HCT116 (cell line): Measurements from ENCODE around the gene TBK1. TPM values are rescaled to one million over a fixed set of nuclear protein-coding genes. Genes with fewer than 3 reads are reported as not detected.

ENCODE experiments used
- ATAC-seq: fragments of 200-7000 bp; cut with Tn5 transposase; 2 replicates; pipeline ENCODE4 v1.9.1; 2020; ENCODE audit warnings: mild to moderate bottlenecking, moderate library complexity
- BruUV-seq: library from RNA; stranded (reverse); fragments of 400-500 nt; replicated peaks from 2 replicates; lab custom pipeline; 2021; lab: Mats Ljungman, UMichigan
- CTCF ChIA-PET: fragments of 300-600 bp; sonication (Branson Sonifier 250); formaldehyde crosslinking; loops from one replicate; lab custom pipeline; 2021; ENCODE audit warnings: antibody characterized with exemption; lab: Charles Lee
- POLR2A ChIA-PET: fragments of 300-600, 350-600 bp; sonication (Branson Sonifier 250); formaldehyde crosslinking; loops from one replicate; lab custom pipeline; 2021; ENCODE audit warnings: antibody characterized with exemption; lab: Charles Lee
- RAD21 ChIA-PET, 2 experiments: fragments of 300-600 bp; sonication (Branson Sonifier 250); formaldehyde crosslinking; loops; one replicate each; lab custom pipeline; 2023; ENCODE audit warnings: low total read pairs in 2 of 2; ENCODE audit not compliant: uncharacterized antibody in 2 of 2, unreplicated experiment in 2 of 2, low non-redundant PET in 1 of 2; lab: Charles Lee
- DNase-seq: peaks from one replicate; pipeline ENCODE4 v3.0.0-alpha.2; 2010; ENCODE audit warnings: low read depth, low spot score
- H2AFZ ChIP-seq: fragments of 200-600 bp; shearing (Covaris generic), sonication (generic); 2 replicates; pipeline ENCODE4 v1.6.1; 2017; ENCODE audit warnings: low read depth, mixed run types, mixed read lengths, antibody characterized with exemption, low read length; ENCODE audit not compliant: poor library complexity, severe bottlenecking
- H3K27ac ChIP-seq: 2 replicates; pipeline ENCODE4 v1.5.1; 2012; ENCODE audit warnings: low read depth, low read length
- H3K27me3 ChIP-seq: fragments of 200-600 bp; sonication (generic); 2 replicates; pipeline ENCODE4 v1.6.1; 2016; ENCODE audit warnings: mixed run types, low read length, mixed read lengths; ENCODE audit not compliant: insufficient read depth
- H3K36me3 ChIP-seq, 2 experiments: fragments of 200-500 bp in 1 of 2; fragments of 200-600 bp in 1 of 2; sonication (Bioruptor generic) in 1 of 2; sonication (generic) in 1 of 2; 2 replicates each; pipeline versions ENCODE4 v1.5.1 to v1.6.1; 2014 to 2016; ENCODE audit warnings: low read length in 2 of 2, inconsistent platforms in 1 of 2, mixed read lengths in 1 of 2, mixed run types in 1 of 2; ENCODE audit not compliant: insufficient read depth in 2 of 2, control insufficient read depth in 1 of 2
- H3K4me1 ChIP-seq, 2 experiments: fragments of 200-600 bp in 1 of 2; sonication (generic) in 1 of 2; 2 replicates each; pipeline versions ENCODE4 v1.5.1 to v1.6.1; 2012 to 2017; ENCODE audit warnings: low read length in 2 of 2, inconsistent platforms in 1 of 2, mild to moderate bottlenecking in 1 of 2, mixed read lengths in 1 of 2, mixed run types in 1 of 2, moderate library complexity in 1 of 2; ENCODE audit not compliant: insufficient read depth in 2 of 2, control insufficient read depth in 1 of 2
- H3K4me2 ChIP-seq: fragments of 200-600 bp; sonication (generic); 2 replicates; pipeline ENCODE4 v1.6.1; 2017; ENCODE audit warnings: mixed run types, low read length, mixed read lengths
- H3K4me3 ChIP-seq, 2 experiments: fragments of 200-600 bp in 1 of 2; sonication (generic) in 1 of 2; replicated peaks in 1 of 2; 2 replicates each; pipeline ENCODE4 v1.5.1; 2011 to 2016; ENCODE audit warnings: low read length in 2 of 2, control low read depth in 1 of 2, low read depth in 1 of 2, mild to moderate bottlenecking in 1 of 2, mixed read lengths in 1 of 2, mixed run types in 1 of 2
- H3K79me2 ChIP-seq: fragments of 200-600 bp; sonication (generic); 2 replicates; pipeline ENCODE4 v1.6.1; 2017; ENCODE audit warnings: mild to moderate bottlenecking, mixed run types, low read length, moderate library complexity, mixed read lengths; ENCODE audit not compliant: insufficient read depth
- H3K9ac ChIP-seq: fragments of 200-600 bp; sonication (generic); 2 replicates; pipeline ENCODE4 v1.6.1; 2016; ENCODE audit warnings: low read length, mixed read lengths
- H3K9me2 ChIP-seq: fragments of 200-600 bp; sonication (generic), shearing (Covaris generic); 2 replicates; pipeline ENCODE4 v1.6.1; 2017; ENCODE audit warnings: mixed run types, mild to moderate bottlenecking, moderate library complexity; ENCODE audit not compliant: insufficient read depth
- H3K9me3 ChIP-seq, 2 experiments: fragments of 200-500 bp in 1 of 2; fragments of 200-600 bp in 1 of 2; sonication (Bioruptor generic) in 1 of 2; sonication (generic) in 1 of 2; 2 replicates each; pipeline ENCODE4 v1.6.1; 2014 to 2017; ENCODE audit warnings: low read length in 2 of 2, mixed read lengths in 2 of 2, inconsistent platforms in 1 of 2, low read depth in 1 of 2, mild to moderate bottlenecking in 1 of 2, mixed run types in 1 of 2, moderate library complexity in 1 of 2; ENCODE audit not compliant: control insufficient read depth in 1 of 2, insufficient read depth in 1 of 2
- H4K20me1 ChIP-seq: fragments of 200-600 bp; sonication (generic), shearing (Covaris generic); 2 replicates; pipeline ENCODE4 v1.6.1; 2017; ENCODE audit warnings: mixed run types, mild to moderate bottlenecking, moderate library complexity; ENCODE audit not compliant: insufficient read depth
- ATF3 ChIP-seq: IDR thresholded peaks from 2 replicates; pipeline ENCODE4 v1.6.1; 2012
- CBX3 ChIP-seq: IDR thresholded peaks from 2 replicates; pipeline ENCODE4 v1.6.1; 2012; ENCODE audit warnings: low read depth
- CEBPB ChIP-seq: IDR thresholded peaks from 2 replicates; pipeline ENCODE4 v1.6.1; 2012; ENCODE audit warnings: low read depth
- CTCF ChIP-seq, 3 experiments: fragments of 200-600 bp in 1 of 3; sonication (generic) in 1 of 3; IDR thresholded peaks in 2 of 3; conservative IDR thresholded peaks in 1 of 3; 2 replicates each; pipeline ENCODE4 v1.5.1; 2012 to 2017; ENCODE audit warnings: low read depth in 2 of 3, low read length in 2 of 3, antibody characterized with exemption in 1 of 3, borderline replicate concordance in 1 of 3, control low read depth in 1 of 3, mild to moderate bottlenecking in 1 of 3, mixed read lengths in 1 of 3, mixed run types in 1 of 3, moderate library complexity in 1 of 3; ENCODE audit not compliant: insufficient read depth in 1 of 3
- EGR1 ChIP-seq: IDR thresholded peaks from 2 replicates; pipeline ENCODE4 v1.6.1; 2012; ENCODE audit warnings: low read depth
- ELF1 ChIP-seq: IDR thresholded peaks from 2 replicates; pipeline ENCODE4 v1.6.1; 2012; ENCODE audit warnings: low read depth, borderline replicate concordance
- EZH2 ChIP-seq: fragments of 200-600 bp; sonication (generic); IDR thresholded peaks from 2 replicates; pipeline ENCODE4 v1.6.1; 2017; ENCODE audit warnings: antibody characterized with exemption, mixed run types
- FOSL1 ChIP-seq: IDR thresholded peaks from 2 replicates; pipeline ENCODE4 v1.6.1; 2012; ENCODE audit warnings: low read depth
- JUND ChIP-seq: IDR thresholded peaks from 2 replicates; pipeline ENCODE4 v1.6.1; 2012
- POLR2A ChIP-seq: IDR thresholded peaks from 2 replicates; pipeline ENCODE4 v1.7.0; 2011; ENCODE audit warnings: borderline replicate concordance; ENCODE audit not compliant: insufficient read depth, insufficient read length; ENCODE audit errors: extremely low read depth
- POLR2AphosphoS5 ChIP-seq: IDR thresholded peaks from 2 replicates; pipeline ENCODE4 v1.6.1; 2011; ENCODE audit warnings: mild to moderate bottlenecking, low read depth, low read length, moderate library complexity
- RAD21 ChIP-seq: IDR thresholded peaks from 2 replicates; pipeline ENCODE4 v1.6.1; 2012; ENCODE audit warnings: low read depth, mild to moderate bottlenecking
- SIN3A ChIP-seq: IDR thresholded peaks from 2 replicates; pipeline ENCODE4 v1.6.1; 2012; ENCODE audit warnings: low read depth
- SP1 ChIP-seq: IDR thresholded peaks from 2 replicates; pipeline ENCODE4 v1.6.1; 2012; ENCODE audit warnings: low read depth
- TCF7L2 ChIP-seq: IDR thresholded peaks from 2 replicates; pipeline ENCODE4 v1.7.0; 2011; ENCODE audit warnings: borderline replicate concordance, inconsistent platforms; ENCODE audit not compliant: insufficient read depth, insufficient read length; ENCODE audit errors: extremely low read depth
- ZBTB33 ChIP-seq: IDR thresholded peaks from 2 replicates; pipeline ENCODE4 v1.6.1; 2011; ENCODE audit warnings: mild to moderate bottlenecking, low read length, moderate library complexity; ENCODE audit not compliant: insufficient replicate concordance; ENCODE audit errors: extremely low read depth
- ZFX ChIP-seq: fragments of 450-650 bp; IDR thresholded peaks from 2 replicates; pipeline ENCODE4 v1.6.1; 2017
- intact Hi-C: fragments of 100-400 bp; cut with micrococcal nuclease; formaldehyde crosslinking; loops from 2 replicates; pipeline ENCODE4 v1.10.0; 2022
- total RNA-seq: library from RNA; stranded (reverse); gene quantifications from one replicate; pipeline ENCODE4 v1.2.1, GENCODE V29; 2021; ENCODE audit not compliant: unreplicated experiment
- TF ChIP-seq, protein P1 (sequence below): IDR thresholded peaks from 2 replicates; pipeline ENCODE4 v1.6.1; 2012

TBK1 gene
- total RNA-seq, 1 experiment from 2014 or later, result 27.0 TPM

DNA sequence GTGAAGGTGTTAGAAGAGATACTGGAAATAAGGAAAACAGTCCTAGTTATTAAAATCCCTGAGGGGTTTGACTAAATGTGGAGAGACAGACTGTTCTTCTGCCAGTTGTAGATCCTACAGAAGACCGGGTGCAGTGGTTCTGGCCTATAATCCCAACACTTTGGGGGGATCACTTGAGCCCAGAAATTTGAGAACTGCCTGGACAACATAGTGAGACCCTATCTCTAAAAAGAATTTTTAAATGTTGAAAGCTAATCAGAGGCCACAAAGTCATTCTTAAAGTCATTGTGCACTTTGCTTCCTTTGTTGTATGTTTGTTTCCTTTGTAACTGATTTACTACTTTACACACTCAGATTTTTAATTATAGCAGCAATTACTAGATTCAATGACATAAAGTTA is 97.2 kb downstream of the TBK1 start:
- no peak overlapping the region for H3K9ac ChIP-seq
- H3K4me2 ChIP-seq, result peak overlapping the region; percentile 43; the same call in 1 of the 2 replicates
- peak overlapping the region; percentile 93 for H2AFZ ChIP-seq
- no peaks in the 10 kb centered on the region for H3K79me2 ChIP-seq
- BruUV-seq, result no TSS peak
- no peaks in the 10 kb centered on the region for H3K27me3 ChIP-seq
- H3K27ac ChIP-seq, result no peak overlapping the region
- CTCF ChIA-PET, result interaction anchor here (0.7 to 5.6 kb wide), 27 partner anchors 8 to 723 kb away, joined by 3 to 93 read pairs (median 5); partner anchors contain the start of gene RASSF3
- POLR2A ChIA-PET, result interaction anchor here (0.7 to 1.2 kb wide), 4 partner anchors 59 to 149 kb away, joined by 3 to 5 read pairs (median 4); no protein-coding TSS in a partner anchor
- peaks cover 0 to 5% of the 10 kb centered on the region in 2 experiments; a peak in 1 of 4 replicates for H3K4me1 ChIP-seq
- no peaks in the 10 kb centered on the region for H4K20me1 ChIP-seq
- DNase-seq (no peak), ATAC-seq (peak; percentile 8; the same call in 1 of the 2 replicates)
- no peaks in the 10 kb centered on the region for H3K36me3 ChIP-seq
- H3K4me3 ChIP-seq, result no peak overlapping the region
- TF ChIP-seq POLR2A, result no peak
- no peak for TF ChIP-seq ZFX
- TF ChIP-seq SP1, result no peak
- TF ChIP-seq SIN3A, result no peak
- no peak for TF ChIP-seq CBX3
- no peak for TF ChIP-seq JUND
- TF ChIP-seq FOSL1, result no peak
- no peak for TF ChIP-seq POLR2AphosphoS5
- TF ChIP-seq EGR1, result no peak
- TF ChIP-seq ATF3, result no peak
- TF ChIP-seq CEBPB, result no peak
- no peak for TF ChIP-seq RAD21
- TF ChIP-seq ZBTB33, result no peak
- no peak for TF ChIP-seq ELF1
- TF ChIP-seq CTCF (IDR thresholded peaks at IDR 0.05 in 2 of 3, conservative IDR thresholded peaks at IDR 0.05 in 1 of 3; ENCODE audit: borderline replicate concordance in 1 of 3, insufficient read depth in 1 of 3, low read depth in 2 of 3, low read length in 2 of 3), result no peak
- TF ChIP-seq EZH2, result no peak
- TF ChIP-seq, protein P1, sequence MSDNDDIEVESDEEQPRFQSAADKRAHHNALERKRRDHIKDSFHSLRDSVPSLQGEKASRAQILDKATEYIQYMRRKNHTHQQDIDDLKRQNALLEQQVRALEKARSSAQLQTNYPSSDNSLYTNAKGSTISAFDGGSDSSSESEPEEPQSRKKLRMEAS, result no peak
- no peak for TF ChIP-seq TCF7L2
- no peaks in the 10 kb centered on the region for H3K9me2 ChIP-seq
- H3K9me3 ChIP-seq, result no peaks in the 10 kb centered on the region
- RAD21 ChIA-PET, result interaction anchor here (0.9 to 1.1 kb wide), 7 partner anchors 58 to 247 kb away, joined by 3 to 9 read pairs (median 4); no protein-coding TSS in a partner anchor
- intact Hi-C loops, result loop anchor here (1.0 kb wide), 3 partner anchors 59 to 147 kb away; no protein-coding TSS in a partner anchor
